AG08395 (cell line): ENCODE data around the gene CDH16.
"Not testable (repeated sequence)": the region's sequence is repeated elsewhere in the genome, so short reads cannot be mapped to it uniquely, and the experiment has no call there.

Source experiments
- DNase-seq: peaks from one replicate; pipeline ENCODE4 v3.0.0; 2012; ENCODE audit warnings: mixed read lengths, low spot score

Gene CDH16

DNA sequence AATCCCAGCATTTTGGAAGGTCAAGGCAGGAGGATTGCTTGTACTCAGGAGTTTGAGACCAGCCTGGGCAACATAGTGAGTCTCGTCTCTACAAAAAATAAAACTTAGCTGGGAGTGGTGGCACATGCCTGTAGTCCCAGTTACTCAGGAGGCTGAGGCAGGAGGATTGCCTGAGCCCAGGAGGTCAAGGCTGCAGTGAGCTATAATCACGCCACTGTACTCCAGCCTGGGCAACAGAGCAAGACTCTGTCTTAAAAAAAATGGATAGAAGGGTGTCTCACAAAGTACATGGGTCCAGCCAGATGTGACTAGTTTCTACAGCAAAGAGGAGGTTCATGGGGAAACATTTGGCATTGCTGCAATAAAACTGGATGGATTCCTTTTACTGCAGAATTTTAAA lies 47.3 kb downstream of the CDH16 start:
- DNase-seq, result not testable (repeated sequence)

DNA sequence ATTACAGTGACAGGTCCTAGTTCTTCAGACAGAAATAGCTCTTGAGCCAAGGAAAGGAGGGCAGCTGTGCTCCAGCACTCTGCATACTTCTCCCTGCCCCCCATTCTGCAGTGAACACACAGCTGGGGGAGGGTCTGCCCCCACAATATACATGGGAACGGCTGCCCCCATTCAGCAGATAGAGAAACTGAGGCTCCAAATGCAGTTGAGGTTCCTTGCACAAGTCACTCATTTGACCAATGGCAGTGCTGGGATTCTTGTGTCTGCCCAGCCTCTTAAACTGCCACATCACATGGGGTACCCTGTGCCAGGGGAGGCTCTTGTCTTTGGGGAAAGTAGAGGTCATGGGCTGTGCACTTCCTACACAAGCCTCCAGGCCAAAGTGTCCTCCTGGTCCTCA lies 49.3 kb downstream of the CDH16 start:
- no peak for DNase-seq

DNA sequence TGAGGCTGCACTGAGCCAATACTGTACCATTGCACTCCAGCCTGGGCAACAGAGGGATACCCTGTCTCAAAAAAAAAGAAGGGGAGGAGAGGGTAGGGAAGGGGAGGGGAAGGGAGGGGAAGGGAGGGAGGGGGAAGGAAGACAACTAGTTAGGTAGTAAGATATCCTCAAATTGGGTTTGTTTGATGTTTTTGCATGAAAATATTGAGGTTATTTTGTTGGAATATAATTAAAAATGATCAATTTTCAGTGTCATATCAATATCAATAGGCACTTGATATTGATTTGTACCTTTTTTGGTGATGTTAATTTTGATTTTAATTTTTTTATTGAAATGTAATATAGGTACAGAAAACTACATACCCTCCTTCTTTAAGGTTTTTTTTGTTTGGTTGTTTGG lies 55.0 kb downstream of the CDH16 start:
- no peak for DNase-seq

DNA sequence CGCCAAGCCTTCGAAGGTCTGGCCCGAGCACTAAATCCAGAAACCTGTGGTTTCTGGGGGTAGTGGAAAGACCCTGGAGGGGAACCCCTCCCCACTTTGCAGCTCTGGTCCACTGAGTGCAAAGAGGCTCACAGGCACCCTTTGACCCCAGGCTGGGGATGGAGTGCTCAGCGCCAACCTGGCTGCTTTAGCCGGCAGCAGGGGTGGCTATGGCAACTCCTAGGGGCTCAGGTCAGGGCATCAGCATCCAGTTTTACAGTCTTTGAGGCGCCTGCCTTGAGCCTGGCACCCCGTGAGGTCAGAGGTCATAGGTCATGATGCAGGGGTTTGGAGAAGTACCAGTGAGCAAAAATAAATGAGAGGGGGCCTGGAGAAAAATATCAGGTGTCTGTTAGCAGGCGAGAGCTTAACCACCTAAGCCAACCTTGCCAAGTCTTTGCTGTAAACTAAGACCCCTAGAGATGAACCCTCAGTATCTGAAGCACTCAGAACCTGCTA lies 56.6 kb downstream of the CDH16 start:
- DNase-seq, result no peak

DNA sequence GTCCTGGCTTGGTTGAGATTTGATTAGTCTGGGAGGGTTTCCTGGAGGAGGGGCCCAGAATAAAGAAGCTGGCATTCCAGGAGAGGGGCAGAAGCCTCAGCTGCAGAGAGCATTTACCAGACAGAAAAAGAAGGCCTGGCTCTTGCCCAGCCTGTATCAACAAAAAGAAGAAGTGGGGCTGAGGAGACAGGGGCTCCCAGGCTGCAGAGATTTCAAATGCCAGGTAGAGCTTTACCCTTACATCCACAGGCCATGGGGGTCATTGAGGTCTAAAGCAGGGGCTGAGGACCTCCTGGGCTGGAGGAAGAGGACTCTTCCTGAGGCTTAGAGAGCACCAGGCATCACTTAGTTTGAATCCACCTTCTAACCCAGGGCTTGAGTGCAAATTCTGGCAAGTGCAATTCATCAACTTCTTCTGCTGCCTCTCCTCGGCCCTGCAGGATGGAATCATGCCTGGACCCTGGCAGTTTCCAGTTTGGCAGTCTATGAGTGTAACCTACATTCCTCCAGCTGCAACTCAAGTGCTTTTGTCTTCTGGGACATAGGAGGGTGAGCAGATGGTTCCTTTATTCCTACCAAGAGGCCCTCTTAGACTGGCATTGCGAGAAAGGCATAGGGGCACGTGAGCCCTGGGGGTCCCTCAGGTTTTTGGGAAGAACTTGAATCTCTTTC lies 59.2 kb downstream of the CDH16 start:
- DNase-seq, result no peak

DNA sequence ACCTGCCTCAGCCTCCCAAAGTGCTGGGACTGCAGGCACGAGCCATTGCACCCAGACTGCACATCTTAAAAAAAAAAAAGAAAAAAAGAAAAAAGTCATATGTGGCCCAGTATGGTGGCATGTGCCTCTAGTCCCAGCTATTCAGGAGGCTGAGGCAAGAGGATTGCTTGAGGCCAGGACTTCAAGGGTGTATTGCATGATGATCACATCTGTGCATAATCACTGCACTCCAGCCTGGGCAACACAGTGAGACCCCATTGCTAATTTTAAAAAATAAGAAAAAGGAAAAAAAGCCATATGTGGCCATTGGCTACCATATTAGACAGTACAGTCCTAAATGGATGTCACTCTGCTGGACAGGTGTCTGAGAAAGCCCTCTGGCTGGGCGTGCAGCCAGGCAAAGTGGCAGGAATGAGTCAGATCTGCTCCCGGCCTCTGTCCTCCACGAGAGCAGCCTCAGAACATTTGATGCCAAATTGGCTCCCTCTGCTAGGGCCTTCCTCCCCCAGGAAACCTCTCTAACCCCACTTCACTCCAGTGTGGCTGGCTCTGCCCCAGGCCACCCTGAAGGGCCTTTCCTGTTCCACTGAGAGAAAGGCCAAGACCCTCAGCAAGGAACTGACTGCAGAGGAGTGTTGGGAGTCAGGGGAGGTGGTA lies 59.8 kb downstream of the CDH16 start:
- peak; percentile 85 for DNase-seq
